Measurements from ENCODE around the gene MAPRE2.
"Not testable (repeated sequence)": the region's sequence is repeated elsewhere in the genome, so short reads cannot be mapped to it uniquely, and the experiment has no call there.

Gene MAPRE2

GRCh38 chr18:35161485-35161884 is 120.3 kb downstream of the MAPRE2 start:
- intact Hi-C loops (cut with DNase I) = no loop called here
- DNase-seq = no peak

- intact Hi-C loops (cut with DNase I) = no loop called here
- no peak for DNase-seq
Measured at GRCh38 chr18:35161934-35162333, 120.7 kb downstream of the MAPRE2 start.

GRCh38 chr18:35163014-35163539 is 121.9 kb downstream of the MAPRE2 start:
- intact Hi-C loops (cut with DNase I) = no loop called here
- no peak for DNase-seq

- intact Hi-C loops (cut with DNase I) = no loop called here
- no peak for DNase-seq
Measured at GRCh38 chr18:35163721-35164120, 122.5 kb downstream of the MAPRE2 start.

- no peak for DNase-seq
- intact Hi-C loops (cut with DNase I) = no loop called here
Measured at GRCh38 chr18:35164133-35164532, 122.9 kb downstream of the MAPRE2 start.

GRCh38 chr18:35167332-35167731 is 126.1 kb downstream of the MAPRE2 start:
- DNase-seq = no peak
- intact Hi-C loops (cut with DNase I) = no loop called here

GRCh38 chr18:35167857-35168256 is 126.6 kb downstream of the MAPRE2 start:
- intact Hi-C loops (cut with DNase I) = no loop called here

GRCh38 chr18:35170323-35170722 is 129.1 kb downstream of the MAPRE2 start:
- intact Hi-C loops (cut with DNase I); DNase-seq: not testable (repeated sequence)

More at GRCh38 chr18:35167857-35168256, 126.6 kb downstream of the MAPRE2 start:
- no peak for DNase-seq

GRCh38 chr18:35171315-35171987 is 130.2 kb downstream of the MAPRE2 start:
- DNase-seq = no peak
- intact Hi-C loops (cut with DNase I) = no loop called here

GRCh38 chr18:35172009-35172408 is 130.8 kb downstream of the MAPRE2 start:
- DNase-seq = no peak
- intact Hi-C loops (cut with DNase I) = no loop called here

GRCh38 chr18:35172451-35173035 is 131.3 kb downstream of the MAPRE2 start:
- intact Hi-C loops (cut with DNase I) = no loop called here
- no peak for DNase-seq

GRCh38 chr18:35174093-35174731 is 133.0 kb downstream of the MAPRE2 start:
- peak in 2 of 42 donors; percentile 13 to 27 for DNase-seq
- intact Hi-C loops (cut with DNase I) = no loop called here

GRCh38 chr18:35174745-35175144 is 133.5 kb downstream of the MAPRE2 start:
- DNase-seq = no peak

GRCh38 chr18:35176925-35177324 is 135.7 kb downstream of the MAPRE2 start:
- intact Hi-C loops (cut with DNase I) = no loop called here
- DNase-seq = no peak

More at GRCh38 chr18:35174745-35175144, 133.5 kb downstream of the MAPRE2 start:
- intact Hi-C loops (cut with DNase I) = no loop called here

- intact Hi-C loops (cut with DNase I) = no loop called here
- peak in 2 of 42 donors; percentile 39 to 49 for DNase-seq
Measured at GRCh38 chr18:35178260-35178659, 137.0 kb downstream of the MAPRE2 start.

- intact Hi-C loops (cut with DNase I) = no loop called here
- DNase-seq = no peak
Measured at GRCh38 chr18:35179906-35180305, 138.7 kb downstream of the MAPRE2 start.

- intact Hi-C loops (cut with DNase I) = no loop called here
Measured at GRCh38 chr18:35180455-35180854, 139.2 kb downstream of the MAPRE2 start.

GRCh38 chr18:35182151-35182550 is 140.9 kb downstream of the MAPRE2 start:
- DNase-seq = no peak
- intact Hi-C loops (cut with DNase I) = no loop called here

More at GRCh38 chr18:35180455-35180854, 139.2 kb downstream of the MAPRE2 start:
- DNase-seq = no peak

GRCh38 chr18:35183886-35184285 is 142.7 kb downstream of the MAPRE2 start:
- intact Hi-C loops (cut with DNase I) = no loop called here
- DNase-seq = no peak

GRCh38 chr18:35185771-35186170 is 144.6 kb downstream of the MAPRE2 start:
- DNase-seq = peak in 3 of 42 donors; percentile 22 to 33 (median 26)
- intact Hi-C loops (cut with DNase I) = no loop called here
